CD4-positive, alpha-beta T cell treated with Interleukin-10 for 1 hour (primary cell): ENCODE results near the gene PCDHA1.
"Not testable (repeated sequence)": the region's sequence is repeated elsewhere in the genome, so short reads cannot be mapped to it uniquely, and the experiment has no call there.

Experiments
- DNase-seq: peaks from one replicate; pipeline ENCODE4 v3.0.0-alpha.2; 2020

Gene PCDHA1

DNA sequence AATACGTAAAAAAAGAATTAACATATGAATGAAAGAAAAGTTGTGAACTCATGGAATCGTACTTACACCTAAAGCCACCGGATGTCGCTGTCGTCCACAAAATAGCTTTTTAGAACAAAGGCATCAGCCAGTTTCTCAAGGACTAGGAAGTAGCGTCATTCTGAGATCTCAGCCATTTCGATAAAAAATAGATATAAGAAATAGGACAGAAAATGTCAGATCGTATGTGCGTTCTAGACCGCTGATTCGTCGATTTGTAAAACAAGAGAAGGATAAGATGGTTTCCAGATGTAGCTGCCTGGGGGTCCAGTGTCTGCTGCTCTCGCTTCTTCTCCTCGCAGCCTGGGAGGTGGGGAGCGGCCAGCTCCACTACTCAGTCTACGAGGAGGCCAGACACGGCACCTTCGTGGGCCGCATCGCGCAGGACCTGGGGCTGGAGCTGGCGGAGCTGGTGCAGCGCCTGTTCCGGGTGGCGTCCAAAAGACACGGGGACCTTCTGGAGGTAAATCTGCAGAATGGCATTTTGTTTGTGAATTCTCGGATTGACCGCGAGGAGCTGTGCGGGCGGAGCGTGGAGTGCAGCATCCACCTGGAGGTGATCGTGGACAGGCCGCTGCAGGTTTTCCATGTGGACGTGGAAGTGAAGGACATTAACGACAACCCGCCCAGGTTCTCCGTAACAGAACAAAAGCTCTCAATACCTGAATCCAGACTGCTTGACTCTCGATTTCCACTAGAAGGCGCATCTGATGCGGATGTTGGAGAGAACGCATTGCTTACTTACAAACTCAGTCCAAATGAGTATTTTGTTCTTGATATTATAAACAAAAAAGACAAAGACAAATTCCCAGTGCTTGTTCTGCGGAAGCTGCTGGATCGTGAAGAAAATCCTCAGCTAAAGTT lies 70.1 kb downstream of the PCDHA1 start, which contains the start of gene PCDHA10:
TSS of gene PCDHA10 (plus strand) at position 126 of the 903 bp plus-strand sequence. CDS start at position 278, 152 bp downstream.
- no peak for DNase-seq

DNA sequence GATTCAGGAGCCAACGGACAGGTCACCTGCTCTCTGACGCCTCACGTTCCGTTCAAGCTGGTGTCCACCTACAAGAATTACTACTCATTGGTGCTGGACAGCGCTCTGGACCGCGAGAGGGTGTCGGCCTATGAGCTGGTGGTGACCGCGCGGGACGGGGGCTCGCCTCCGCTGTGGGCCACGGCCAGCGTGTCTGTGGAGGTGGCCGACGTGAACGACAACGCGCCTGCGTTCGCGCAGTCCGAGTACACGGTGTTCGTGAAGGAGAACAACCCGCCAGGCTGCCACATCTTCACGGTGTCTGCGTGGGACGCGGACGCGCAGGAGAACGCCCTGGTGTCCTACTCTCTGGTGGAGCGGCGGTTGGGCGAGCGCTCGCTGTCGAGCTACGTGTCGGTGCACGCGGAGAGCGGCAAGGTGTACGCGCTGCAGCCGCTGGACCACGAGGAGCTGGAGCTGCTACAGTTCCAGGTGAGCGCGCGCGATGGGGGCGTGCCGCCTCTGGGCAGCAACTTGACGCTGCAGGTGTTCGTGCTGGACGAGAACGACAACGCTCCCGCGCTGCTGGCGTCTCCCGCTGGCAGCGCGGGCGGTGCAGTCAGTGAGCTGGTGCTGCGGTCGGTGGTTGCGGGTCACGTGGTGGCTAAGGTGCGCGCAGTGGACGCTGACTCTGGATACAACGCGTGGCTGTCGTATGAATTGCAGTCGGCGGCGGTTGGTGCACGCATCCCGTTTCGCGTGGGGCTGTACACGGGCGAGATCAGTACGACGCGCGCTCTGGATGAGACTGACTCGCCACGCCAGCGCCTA lies 71.4 kb downstream of the PCDHA1 start:
- DNase-seq = no peak

DNA sequence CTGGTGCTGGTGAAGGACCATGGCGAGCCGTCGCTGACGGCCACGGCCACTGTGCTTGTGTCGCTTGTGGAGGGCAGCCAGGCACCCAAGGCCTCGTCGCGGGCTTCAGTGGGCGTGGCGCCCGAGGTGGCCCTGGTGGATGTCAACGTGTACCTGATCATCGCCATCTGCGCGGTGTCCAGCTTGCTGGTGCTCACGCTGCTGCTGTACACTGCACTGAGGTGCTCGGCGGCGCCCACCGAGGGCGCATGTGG lies 72.0 kb downstream of the PCDHA1 start:
- DNase-seq = no peak

DNA sequence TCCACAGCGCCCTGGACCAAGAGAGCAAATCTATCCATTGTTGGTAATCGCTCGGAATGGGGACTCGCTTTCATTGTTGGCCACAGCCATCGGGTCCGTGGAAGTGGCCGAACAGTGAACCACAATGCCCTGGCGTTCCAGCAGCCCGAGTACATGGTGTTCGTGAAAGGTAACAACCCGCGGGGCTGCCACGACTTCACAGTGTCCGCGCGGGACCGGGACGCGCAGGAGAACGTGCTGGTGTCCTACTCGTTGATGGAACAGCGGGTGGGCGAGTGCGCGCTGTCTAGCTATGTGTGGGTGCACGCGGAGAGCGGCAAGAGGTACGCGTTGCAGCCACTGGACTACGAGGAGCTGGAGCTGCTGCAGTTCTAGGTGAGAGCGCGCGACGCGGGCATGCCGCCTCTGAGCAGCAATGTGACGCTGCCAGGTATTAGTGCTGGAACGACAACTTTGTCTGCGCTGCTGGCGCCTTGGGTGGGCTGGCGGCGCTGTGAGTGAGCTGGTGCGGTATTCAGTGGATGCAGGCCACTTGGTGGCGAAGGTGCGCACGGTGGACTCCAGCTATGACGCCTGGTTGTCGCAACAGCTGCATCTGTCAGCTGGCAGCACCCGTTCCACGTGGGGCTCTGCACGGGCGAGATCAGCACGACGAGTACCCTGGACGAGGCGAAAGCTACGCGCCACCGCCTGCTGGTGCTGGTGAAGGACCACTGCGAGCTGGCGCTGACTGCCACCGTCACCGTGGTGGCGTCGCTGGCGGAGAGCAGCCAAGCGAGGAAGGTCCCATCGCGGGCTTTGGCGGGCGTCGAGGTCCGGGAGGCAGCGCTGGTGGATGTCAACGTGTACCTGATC lies 76.7 kb downstream of the PCDHA1 start:
- DNase-seq = no peak

DNA sequence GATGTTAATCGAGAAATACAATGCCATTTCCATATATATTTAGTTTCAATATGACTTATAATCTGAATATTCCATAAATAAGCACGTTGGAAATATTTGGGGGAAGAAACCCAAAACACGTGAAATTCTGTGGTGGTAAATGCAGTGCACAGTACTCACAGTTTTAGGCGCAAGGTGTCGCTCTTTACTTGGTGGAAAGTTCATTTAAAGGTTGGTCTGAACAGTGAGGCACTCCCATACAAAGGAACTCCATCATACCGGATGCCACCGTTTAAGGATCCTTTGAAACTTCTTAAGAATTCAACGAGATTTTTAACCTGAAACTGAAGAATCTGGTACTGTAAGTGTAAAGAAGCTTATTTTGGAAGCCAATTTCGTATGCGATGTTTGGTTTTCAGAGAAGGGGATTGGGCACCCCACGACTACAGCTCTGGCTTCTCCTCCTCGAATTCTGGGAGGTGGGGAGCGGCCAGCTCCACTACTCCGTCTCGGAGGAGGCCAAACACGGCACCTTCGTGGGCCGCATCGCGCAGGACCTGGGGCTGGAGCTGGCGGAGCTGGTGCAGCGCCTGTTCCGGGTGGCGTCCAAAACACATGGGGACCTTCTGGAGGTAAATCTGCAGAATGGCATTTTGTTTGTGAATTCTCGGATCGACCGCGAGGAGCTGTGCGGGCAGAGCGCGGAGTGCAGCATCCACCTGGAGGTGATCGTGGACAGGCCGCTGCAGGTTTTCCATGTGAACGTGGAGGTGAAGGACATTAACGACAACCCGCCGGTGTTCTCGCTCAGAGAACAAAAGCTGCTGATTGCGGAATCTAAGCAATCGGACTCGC lies 83.0 kb downstream of the PCDHA1 start, which contains the start of gene PCDHA11:
TSS of gene PCDHA11 (plus strand) at position 237 of the 834 bp plus-strand sequence. CDS start at position 384, 147 bp downstream.
- no peak for DNase-seq

DNA sequence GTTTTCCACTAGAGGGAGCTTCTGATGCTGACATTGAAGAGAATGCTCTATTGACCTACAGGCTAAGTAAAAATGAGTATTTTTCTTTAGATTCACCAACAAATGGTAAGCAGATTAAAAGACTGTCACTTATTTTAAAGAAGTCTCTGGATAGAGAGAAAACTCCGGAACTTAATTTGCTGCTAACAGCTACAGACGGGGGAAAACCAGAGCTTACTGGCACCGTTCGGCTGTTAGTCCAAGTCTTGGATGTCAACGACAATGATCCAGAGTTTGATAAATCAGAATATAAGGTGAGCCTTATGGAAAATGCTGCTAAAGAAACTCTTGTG lies 83.6 kb downstream of the PCDHA1 start:
- no peak for DNase-seq

DNA sequence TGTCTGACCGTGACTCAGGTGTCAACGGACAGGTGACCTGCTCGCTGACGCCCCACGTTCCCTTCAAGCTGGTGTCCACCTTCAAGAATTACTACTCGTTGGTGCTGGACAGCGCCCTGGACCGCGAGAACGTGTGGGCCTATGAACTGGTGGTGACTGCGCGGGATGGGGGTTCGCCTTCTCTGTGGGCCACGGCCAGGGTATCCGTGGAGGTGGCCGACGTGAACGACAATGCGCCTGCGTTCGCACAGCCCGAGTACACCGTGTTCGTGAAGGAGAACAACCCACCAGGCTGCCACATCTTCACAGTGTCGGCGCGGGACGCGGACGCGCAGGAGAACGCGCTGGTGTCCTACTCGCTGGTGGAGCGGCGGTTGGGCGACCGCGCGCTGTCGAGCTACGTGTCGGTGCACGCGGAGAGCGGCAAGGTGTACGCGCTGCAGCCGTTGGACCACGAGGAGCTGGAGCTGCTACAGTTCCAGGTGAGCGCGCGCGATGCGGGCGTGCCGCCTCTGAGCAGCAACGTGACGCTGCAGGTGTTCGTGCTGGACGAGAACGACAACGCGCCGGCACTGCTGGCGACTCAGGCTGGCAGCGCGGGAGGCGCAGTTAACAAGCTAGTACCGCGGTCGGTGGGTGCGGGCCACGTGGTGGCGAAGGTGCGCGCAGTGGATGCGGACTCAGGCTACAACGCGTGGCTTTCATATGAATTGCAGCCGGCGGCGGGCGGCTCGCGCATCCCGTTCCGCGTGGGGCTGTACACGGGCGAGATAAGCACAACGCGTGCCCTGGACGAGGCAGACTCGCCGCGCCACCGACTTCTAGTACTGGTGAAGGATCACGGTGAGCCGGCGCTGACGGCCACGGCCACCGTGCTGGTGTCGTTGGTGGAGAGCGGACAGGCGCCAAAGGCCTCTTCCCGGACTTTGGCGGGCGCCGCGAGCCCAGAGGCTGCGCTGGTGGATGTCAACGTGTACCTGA lies 84.6 kb downstream of the PCDHA1 start:
- DNase-seq = no peak

DNA sequence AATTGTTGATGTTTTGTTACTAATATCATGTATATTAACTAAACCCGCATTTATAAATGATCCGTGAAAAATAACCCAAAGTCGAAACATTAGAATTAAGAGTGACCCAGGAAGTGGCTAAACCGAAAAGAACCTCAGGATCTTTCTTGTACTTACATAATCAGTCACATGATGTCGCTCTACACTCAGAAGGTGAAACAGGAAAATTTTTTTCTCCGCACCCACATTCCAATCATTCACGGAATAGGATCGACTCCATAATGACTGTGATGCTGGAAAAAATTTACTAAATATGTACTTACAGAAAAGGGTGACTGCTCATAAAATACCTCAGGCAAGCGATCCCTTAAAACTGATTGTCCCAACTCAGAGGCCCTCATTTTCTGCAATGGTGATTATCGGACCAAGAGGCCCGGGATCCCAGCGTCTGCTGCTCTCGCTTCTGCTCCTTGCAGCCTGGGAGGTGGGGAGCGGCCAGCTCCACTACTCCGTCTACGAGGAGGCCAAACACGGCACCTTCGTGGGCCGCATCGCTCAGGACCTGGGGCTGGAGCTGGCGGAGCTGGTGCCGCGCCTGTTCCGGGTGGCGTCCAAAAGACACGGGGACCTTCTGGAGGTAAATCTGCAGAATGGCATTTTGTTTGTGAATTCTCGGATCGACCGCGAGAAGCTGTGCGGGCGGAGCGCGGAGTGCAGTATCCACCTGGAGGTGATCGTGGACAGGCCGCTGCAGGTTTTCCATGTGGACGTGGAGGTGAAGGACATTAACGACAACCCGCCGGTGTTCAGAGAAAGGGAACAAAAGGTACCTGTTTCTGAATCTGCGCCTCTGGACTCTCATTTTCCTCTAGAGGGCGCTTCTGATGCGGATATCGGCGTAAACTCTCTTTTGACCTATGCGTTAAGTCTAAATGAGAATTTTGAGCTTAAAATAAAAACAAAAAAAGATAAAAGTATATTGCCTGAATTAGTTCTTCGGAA lies 89.4 kb downstream of the PCDHA1 start, which contains the start of gene PCDHA12:
TSS of gene PCDHA12 (plus strand) at position 224 of the 981 bp plus-strand sequence. CDS start at position 389, 165 bp downstream.
- DNase-seq = no peak

DNA sequence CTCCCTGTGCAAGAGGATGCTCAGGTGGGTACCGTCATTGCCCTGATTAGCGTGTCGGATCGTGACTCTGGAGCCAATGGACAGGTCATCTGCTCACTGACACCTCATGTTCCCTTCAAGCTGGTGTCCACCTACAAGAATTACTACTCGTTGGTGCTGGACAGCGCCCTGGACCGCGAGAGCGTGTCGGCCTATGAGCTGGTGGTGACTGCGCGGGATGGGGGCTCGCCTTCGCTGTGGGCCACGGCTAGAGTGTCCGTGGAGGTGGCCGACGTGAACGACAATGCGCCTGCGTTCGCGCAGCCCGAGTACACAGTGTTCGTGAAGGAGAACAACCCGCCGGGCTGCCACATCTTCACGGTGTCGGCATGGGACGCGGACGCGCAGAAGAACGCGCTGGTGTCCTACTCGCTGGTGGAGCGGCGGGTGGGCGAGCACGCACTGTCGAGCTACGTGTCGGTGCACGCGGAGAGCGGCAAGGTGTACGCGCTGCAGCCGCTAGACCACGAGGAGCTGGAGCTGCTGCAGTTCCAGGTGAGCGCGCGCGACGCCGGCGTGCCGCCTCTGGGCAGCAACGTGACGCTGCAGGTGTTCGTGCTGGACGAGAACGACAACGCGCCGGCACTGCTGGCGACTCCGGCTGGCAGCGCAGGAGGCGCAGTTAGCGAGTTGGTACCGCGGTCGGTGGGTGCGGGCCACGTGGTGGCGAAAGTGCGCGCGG lies 90.8 kb downstream of the PCDHA1 start:
- not testable (repeated sequence) for DNase-seq

DNA sequence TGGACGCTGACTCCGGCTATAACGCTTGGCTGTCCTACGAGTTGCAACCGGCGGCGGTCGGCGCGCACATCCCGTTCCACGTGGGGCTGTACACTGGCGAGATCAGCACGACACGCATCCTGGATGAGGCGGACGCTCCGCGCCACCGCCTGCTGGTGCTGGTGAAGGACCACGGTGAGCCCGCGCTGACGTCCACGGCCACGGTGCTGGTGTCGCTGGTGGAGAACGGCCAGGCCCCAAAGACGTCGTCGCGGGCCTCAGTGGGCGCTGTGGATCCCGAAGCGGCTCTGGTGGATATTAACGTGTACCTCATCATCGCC lies 91.3 kb downstream of the PCDHA1 start:
- no peak for DNase-seq

DNA sequence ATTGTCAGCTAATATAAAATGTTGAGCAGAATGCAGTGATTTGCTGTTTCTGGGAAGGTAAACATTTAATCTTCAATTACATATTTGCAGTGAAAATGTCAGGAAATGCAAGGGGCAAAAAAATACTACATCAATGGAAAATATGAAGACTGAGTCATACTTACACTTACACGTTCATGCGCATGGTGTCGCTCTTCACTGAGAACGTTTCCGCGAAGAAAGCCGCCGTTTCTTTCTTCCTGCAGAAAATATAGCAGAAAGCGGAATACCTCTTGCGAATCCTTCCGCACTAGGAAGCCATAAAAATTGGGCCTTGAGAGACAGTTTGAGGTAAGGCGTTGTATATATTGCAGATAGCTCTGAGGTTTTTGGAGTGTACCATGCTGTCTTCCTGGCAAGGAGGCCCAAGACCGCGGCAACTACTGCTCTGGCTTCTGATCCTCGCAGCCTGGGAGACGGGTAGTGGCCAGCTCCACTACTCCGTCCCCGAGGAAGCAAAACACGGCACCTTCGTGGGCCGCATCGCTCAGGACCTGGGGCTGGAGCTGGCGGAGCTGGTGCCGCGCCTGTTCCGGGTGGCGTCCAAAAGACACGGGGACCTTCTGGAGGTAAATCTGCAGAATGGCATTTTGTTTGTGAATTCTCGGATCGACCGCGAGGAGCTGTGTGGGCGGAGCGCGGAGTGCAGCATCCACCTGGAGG lies 96.1 kb downstream of the PCDHA1 start, which contains the start of gene PCDHA13:
TSS of gene PCDHA13 (plus strand) at position 236 of the 702 bp plus-strand sequence. CDS start at position 381, 145 bp downstream.
- no peak for DNase-seq

DNA sequence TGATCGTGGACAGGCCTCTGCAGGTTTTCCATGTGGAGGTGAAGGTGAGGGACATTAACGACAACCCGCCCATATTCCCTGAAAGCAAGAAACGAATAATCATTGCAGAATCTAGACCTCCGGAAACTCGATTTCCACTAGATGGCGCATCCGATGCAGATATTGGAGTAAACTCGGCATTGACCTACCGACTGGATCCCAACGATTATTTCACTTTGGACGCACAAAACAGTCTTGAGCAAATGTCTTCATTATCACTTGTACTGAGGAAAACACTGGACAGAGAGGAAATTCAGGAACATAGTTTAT lies 96.6 kb downstream of the PCDHA1 start:
- no peak for DNase-seq

DNA sequence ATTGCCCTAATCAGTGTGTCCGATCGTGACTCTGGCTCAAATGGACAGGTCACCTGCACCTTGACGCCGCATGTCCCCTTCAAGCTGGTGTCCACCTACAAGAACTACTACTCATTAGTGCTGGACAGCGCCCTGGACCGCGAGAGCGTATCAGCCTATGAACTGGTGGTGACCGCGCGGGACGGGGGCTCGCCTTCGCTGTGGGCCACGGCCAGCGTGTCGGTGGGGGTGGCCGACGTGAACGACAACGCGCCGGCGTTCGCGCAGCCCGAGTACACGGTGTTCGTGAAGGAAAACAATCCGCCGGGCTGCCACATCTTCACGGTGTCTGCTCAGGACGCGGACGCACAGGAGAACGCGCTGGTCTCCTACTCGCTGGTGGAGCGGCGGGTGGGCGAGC lies 97.4 kb downstream of the PCDHA1 start:
- DNase-seq = no peak

DNA sequence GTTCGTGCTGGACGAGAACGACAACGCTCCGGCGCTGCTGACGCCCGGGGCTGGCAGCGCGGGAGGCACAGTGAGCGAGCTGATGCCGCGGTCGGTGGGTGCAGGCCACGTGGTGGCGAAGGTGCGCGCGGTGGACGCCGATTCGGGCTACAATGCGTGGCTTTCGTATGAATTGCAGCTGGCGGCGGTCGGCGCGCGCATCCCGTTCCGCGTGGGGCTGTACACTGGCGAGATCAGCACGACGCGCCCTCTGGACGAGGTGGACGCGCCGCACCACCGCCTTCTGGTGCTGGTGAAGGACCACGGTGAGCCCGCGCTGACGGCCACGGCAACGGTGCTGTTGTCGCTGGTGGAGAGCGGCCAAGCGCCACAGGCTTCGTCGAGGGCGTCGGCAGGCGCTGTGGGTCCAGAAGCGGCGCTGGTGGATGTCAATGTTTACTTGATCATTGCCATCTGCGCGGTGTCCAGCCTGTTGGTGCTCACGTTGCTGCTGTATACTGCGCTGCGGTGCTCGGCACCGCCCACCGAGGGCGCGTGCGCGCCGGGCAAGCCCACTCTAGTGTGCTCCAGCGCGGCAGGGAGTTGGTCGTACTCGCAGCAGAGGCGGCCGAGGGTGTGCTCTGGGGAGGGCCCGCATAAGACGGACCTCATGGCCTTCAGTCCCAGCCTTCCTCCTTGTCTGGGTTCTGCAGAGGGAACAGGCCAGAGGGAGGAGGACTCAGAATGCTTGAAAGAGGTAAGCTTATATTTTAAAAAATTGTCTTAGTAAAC lies 98.2 kb downstream of the PCDHA1 start:
- no peak for DNase-seq

DNA sequence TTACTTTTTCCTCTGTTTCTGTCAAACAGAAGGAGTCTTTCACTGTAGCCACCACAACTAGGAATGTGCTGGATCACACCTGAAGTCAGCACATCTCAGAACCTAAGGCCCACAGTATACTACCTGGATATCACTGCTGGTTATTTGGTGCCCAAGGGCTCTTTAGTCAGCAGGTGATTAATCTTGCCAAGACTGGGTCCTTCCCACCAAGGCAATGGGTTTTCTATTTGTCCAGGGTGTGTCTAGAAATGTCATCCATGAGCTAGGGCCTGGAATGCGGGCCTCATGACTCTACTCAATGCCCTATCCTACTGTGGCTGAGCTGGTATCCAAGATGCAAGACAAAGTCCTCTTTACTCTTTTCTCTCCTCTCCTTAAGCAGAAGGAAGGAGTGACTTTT lies 130.4 kb downstream of the PCDHA1 start:
- no peak for DNase-seq

DNA sequence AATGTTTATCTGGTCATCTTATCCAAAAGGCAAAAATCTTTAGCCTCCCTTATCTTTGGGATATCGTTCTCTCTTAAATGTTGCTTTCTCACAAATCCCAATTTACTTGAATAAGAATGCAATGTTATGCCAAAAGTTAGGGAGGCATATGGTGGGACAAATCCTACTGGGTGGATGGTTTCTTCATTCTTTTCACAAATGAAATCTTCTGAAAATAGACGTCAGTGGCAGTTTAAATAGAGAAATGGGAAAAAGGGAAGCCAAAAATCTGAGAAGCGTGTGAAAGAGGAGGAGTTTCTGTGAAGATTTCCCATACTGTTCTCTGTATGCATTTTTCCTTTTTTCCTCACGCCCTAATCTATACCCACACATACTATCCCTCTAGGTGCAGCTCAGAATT lies 137.7 kb downstream of the PCDHA1 start:
- no peak for DNase-seq

DNA sequence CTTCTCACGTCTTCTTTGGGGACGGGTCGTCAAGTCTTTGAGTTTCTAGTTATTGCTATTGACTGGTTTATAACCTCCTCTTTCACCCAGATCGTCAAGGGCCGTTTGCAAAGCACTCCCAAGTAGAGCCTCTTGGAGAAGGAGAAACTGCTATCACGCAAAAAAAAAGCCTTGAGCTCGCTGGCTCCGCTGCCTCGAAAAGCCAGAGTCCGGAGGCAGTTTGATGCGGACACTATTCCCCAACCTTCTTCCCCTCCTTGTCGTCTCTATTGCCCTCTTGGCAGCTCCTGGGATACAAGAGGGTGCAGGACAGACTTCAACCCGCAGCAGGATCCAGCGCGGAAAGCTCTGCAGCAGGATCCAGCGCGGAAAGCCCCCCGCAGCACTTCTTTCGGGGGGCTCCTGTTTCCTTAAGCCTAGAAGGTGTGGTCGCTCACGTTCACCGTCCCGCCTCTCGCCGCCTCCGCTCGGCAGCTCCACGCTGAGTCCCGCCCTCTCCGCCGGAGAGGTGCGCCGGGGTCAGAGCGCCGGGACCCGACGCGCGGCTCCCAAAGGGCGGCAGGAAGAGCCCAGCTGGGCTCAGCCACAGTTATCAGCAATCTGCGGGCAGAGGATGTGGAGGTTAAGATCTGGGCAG lies 140.0 kb downstream of the PCDHA1 start, which contains the start of gene PCDHAC1:
TSS of gene PCDHAC1 (plus strand) at position 494 of the 637 bp plus-strand sequence. CDS start 594 bp downstream, outside the sequence.
- no peak for DNase-seq
